ENCODE results near the gene OR5A1. TPM values are rescaled to one million over a fixed set of nuclear protein-coding genes. Genes with fewer than 3 reads are reported as not detected.

OR5A1 gene
- polyA plus RNA-seq, 1 experiment, result not detected

DNA sequence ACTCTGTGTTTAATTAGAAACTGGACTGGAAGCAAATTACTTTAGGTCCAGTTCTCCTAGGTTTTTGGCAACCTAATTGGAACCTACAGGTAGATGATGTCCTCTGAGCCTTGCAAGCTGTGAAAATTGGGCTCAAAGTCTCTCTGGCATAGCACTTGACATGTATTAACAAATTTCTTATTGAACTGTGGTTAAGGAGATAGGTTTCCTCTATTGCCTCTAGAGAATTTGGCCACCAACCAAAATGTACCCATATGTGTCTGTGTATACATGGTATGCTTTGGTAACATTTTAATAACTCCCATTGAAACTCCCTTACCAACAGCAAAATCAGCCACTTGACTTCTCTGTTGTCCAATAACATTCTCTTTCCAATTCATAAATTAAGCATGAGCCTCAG, 36.7 kb downstream of the OR5A1 start, which contains the start of gene OR4D10:
Gene OR4D10, plus strand, starts transcription at position 301 of the 400 bp plus-strand sequence. CDS start 4,115 bp downstream, outside the sequence.
- no peaks in the 10 kb centered on the region for H3K9me3 ChIP-seq (ENCODE audit: control insufficient read depth, insufficient read depth, low read length)
- ChIA-PET POLR2A (no interaction called here), CTCF (no interaction called here)
- DNase-seq (ENCODE audit: low read depth, low spot score), result no peak
- H3K4me3 ChIP-seq (ENCODE audit: low read depth, low read length), result no peak within 1 kb of the TSS
- H3K27me3 ChIP-seq (ENCODE audit: control insufficient read depth, insufficient read depth, low read length), result no peaks in the 10 kb centered on the region
- H3K27ac ChIP-seq (ENCODE audit: low read depth, low read length), result no peak within 1 kb of the TSS
- TF ChIP-seq, protein P1, sequence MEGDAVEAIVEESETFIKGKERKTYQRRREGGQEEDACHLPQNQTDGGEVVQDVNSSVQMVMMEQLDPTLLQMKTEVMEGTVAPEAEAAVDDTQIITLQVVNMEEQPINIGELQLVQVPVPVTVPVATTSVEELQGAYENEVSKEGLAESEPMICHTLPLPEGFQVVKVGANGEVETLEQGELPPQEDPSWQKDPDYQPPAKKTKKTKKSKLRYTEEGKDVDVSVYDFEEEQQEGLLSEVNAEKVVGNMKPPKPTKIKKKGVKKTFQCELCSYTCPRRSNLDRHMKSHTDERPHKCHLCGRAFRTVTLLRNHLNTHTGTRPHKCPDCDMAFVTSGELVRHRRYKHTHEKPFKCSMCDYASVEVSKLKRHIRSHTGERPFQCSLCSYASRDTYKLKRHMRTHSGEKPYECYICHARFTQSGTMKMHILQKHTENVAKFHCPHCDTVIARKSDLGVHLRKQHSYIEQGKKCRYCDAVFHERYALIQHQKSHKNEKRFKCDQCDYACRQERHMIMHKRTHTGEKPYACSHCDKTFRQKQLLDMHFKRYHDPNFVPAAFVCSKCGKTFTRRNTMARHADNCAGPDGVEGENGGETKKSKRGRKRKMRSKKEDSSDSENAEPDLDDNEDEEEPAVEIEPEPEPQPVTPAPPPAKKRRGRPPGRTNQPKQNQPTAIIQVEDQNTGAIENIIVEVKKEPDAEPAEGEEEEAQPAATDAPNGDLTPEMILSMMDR (IDR thresholded peaks at IDR 0.05; ENCODE audit: low read depth, low read length), result no peak

DNA sequence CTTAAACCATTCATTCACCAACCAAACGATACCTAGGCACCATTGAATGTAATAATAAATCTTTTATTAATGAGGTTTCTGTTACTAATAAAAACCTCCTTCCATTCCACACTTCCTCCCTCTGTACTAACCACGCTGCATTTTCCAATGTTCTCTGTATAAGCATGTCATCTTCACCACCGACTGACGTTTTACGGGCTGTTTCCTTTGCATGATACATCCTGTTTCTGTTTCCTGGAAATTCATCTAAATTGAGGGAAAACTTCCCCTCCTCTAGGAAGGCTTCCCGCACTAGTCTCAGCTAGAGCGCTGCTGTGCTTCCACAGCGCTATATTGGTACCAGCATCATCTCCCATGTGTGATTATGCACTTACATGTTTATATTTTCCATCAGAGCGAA, 38.9 kb downstream of the OR5A1 start:
- no peak for DNase-seq (ENCODE audit: low read depth, low spot score)
- TF ChIP-seq, protein P1 (IDR thresholded peaks at IDR 0.05; ENCODE audit: low read depth, low read length), result no peak
- no peak overlapping the region for H3K4me3 ChIP-seq (ENCODE audit: low read depth, low read length)
- H3K9me3 ChIP-seq (ENCODE audit: control insufficient read depth, insufficient read depth, low read length), result no peaks in the 10 kb centered on the region
- H3K27me3 ChIP-seq (ENCODE audit: control insufficient read depth, insufficient read depth, low read length), result no peaks in the 10 kb centered on the region
- no peak overlapping the region for H3K27ac ChIP-seq (ENCODE audit: low read depth, low read length)
- POLR2A ChIA-PET, result no interaction called here
- CTCF ChIA-PET, result no interaction called here

DNA sequence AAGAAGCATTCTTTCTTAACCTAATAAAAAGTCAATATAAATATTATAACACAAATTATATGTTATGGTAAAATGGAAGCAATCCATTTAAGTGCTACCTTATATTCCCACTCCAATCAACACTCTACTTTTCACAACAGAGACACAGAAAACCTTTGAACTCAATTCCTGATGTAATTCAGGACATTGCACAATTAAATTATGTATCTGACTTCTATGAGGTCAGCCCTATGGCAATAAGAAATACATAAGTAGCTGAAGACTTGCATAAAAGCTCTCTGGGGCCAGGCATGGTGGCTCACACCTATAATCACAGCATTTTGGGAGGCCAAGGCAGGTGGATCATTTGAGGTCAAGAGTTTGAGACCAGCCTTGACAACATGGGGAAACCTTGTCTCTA, 43.6 kb downstream of the OR5A1 start:
- Histone ChIP-seq H3K4me3 (ENCODE audit: low read depth, low read length) (no peak overlapping the region), H3K27me3 (ENCODE audit: control insufficient read depth, insufficient read depth, low read length) (no peaks in the 10 kb centered on the region), H3K27ac (ENCODE audit: low read depth, low read length) (no peak overlapping the region), H3K9me3 (ENCODE audit: control insufficient read depth, insufficient read depth, low read length) (no peaks in the 10 kb centered on the region)
- ChIA-PET POLR2A (interaction anchor here (0.6 kb wide), 1 partner anchor 58 kb away, joined by 3 read pairs; no protein-coding TSS in a partner anchor), CTCF (interaction anchor here (1.3 kb wide), 1 partner anchor 57 kb away, joined by 3 read pairs; no protein-coding TSS in a partner anchor)
- DNase-seq (ENCODE audit: low read depth, low spot score), result no peak
- TF ChIP-seq, protein P1 (IDR thresholded peaks at IDR 0.05; ENCODE audit: low read depth, low read length), result no peak

DNA sequence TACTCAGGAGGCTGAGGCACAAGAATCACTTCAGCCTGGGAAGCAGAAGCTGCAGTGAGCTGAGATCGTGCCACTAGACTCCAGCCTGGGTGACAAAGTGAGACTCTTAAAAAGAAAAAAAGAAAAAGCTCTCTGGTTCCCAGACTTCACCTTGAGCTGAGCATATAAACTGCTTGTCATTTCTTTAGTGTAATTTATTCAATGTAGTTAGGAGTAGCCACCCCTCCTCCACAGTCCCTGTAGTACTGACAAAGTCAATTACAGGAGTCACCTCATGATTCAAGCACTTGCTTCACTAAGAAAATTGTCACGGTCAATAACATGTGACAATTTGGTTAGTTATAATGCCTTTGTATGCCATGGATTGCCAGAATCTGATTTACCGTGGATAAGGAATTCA, 44.1 kb downstream of the OR5A1 start:
- TF ChIP-seq, protein P1 (IDR thresholded peaks at IDR 0.05; ENCODE audit: low read depth, low read length), result no peak
- CTCF ChIA-PET, result interaction anchor here (1.3 kb wide), 1 partner anchor 57 kb away, joined by 3 read pairs; no protein-coding TSS in a partner anchor
- POLR2A ChIA-PET, result no interaction called here

More for the DNA sequence above, 44.1 kb downstream of the OR5A1 start:
- H3K9me3 ChIP-seq (ENCODE audit: control insufficient read depth, insufficient read depth, low read length), result no peaks in the 10 kb centered on the region
- no peak overlapping the region for H3K4me3 ChIP-seq (ENCODE audit: low read depth, low read length)
- H3K27ac ChIP-seq (ENCODE audit: low read depth, low read length), result no peak overlapping the region
- no peaks in the 10 kb centered on the region for H3K27me3 ChIP-seq (ENCODE audit: control insufficient read depth, insufficient read depth, low read length)
- DNase-seq (ENCODE audit: low read depth, low spot score), result no peak

Other genes starting within 250 kb of the OR5A1 start
- not detected in 2 replicates for gene MPEG1, start 223.5 kb upstream of the OR5A1 start, polyA plus RNA-seq (2011; rRNA removed)
- not detected in 2 replicates for gene OR5AN1, start 77.6 kb upstream of the OR5A1 start, polyA plus RNA-seq (2011; rRNA removed)
- not detected in 2 replicates for gene OR5A2, start 10.1 kb upstream of the OR5A1 start, polyA plus RNA-seq (2011; rRNA removed)
- not detected in 2 replicates for gene OR4D6, start 20.5 kb downstream of the OR5A1 start, polyA plus RNA-seq (2011; rRNA removed)
- not detected in 2 replicates for gene OR4D10, start 36.8 kb downstream of the OR5A1 start, polyA plus RNA-seq (2011; rRNA removed)
- not detected in 2 replicates for gene OR4D11, start 67.1 kb downstream of the OR5A1 start, polyA plus RNA-seq (2011; rRNA removed)
- gene OR4D9, start 75.1 kb downstream of the OR5A1 start, polyA plus RNA-seq (2011; rRNA removed), result not detected in 2 replicates
- gene OSBP, start 179.3 kb downstream of the OR5A1 start, polyA plus RNA-seq (2011; rRNA removed), result 28.4 and 30.4 TPM in 2 replicates
- 36.4 and 43.9 TPM in 2 replicates for gene PATL1, start 232.6 kb downstream of the OR5A1 start, polyA plus RNA-seq (2011; rRNA removed)

Data from AG04450 (cell line).